Loucy (cell line): Measurements from ENCODE around the gene WDR7.

Experiments
- H2AFZ ChIP-seq: fragments of 200-600 bp; sonication (generic); 2 replicates; pipeline ENCODE4 v1.6.0; 2016; ENCODE audit warnings: antibody characterized with exemption, mild to moderate bottlenecking, low read length, moderate library complexity
- H3F3A ChIP-seq: fragments of 200-600 bp; 2 replicates; pipeline ENCODE4 v1.6.0; 2016; ENCODE audit warnings: antibody characterized with exemption, low read depth, mild to moderate bottlenecking
- H3K27me3 ChIP-seq: fragments of 200-600 bp; sonication (generic); 2 replicates; pipeline ENCODE4 v1.6.1; 2014; ENCODE audit warnings: low read length, mild to moderate bottlenecking; ENCODE audit not compliant: insufficient read depth, poor library complexity, severe bottlenecking
- H3K36me3 ChIP-seq: fragments of 200-600 bp; sonication (generic); 2 replicates; pipeline ENCODE4 v1.6.1; 2016; ENCODE audit warnings: low read length; ENCODE audit not compliant: insufficient read depth
- H3K4me1 ChIP-seq: fragments of 200-600 bp; sonication (generic); 2 replicates; pipeline ENCODE4 v1.5.1; 2014; ENCODE audit warnings: low read length, mild to moderate bottlenecking; ENCODE audit not compliant: insufficient read depth, poor library complexity, severe bottlenecking
- H3K4me2 ChIP-seq: fragments of 200-600 bp; sonication (generic); 2 replicates; pipeline ENCODE4 v1.6.0; 2014; ENCODE audit warnings: antibody characterized with exemption, low read length, low read depth, mild to moderate bottlenecking; ENCODE audit not compliant: poor library complexity, severe bottlenecking
- H3K4me3 ChIP-seq: fragments of 200-600 bp; sonication (generic); 2 replicates; pipeline ENCODE4 v1.5.1; 2014; ENCODE audit warnings: low read length, mild to moderate bottlenecking, mixed read lengths; ENCODE audit not compliant: poor library complexity, severe bottlenecking
- H3K79me2 ChIP-seq: fragments of 200-600 bp; sonication (generic); 2 replicates; pipeline ENCODE4 v1.6.1; 2014; ENCODE audit warnings: low read length; ENCODE audit not compliant: insufficient read depth
- H3K9ac ChIP-seq: fragments of 200-600 bp; sonication (generic); 2 replicates; pipeline ENCODE4 v1.6.0; 2014; ENCODE audit warnings: mild to moderate bottlenecking, low read depth, low read length, moderate library complexity; ENCODE audit not compliant: poor library complexity, severe bottlenecking
- H3K9me2 ChIP-seq: fragments of 200-600 bp; sonication (generic); replicated peaks from 2 replicates; pipeline ENCODE4 v1.6.1; 2016; ENCODE audit warnings: low read depth, low read length, mixed read lengths
- H3K9me3 ChIP-seq: fragments of 200-600 bp; sonication (generic); 2 replicates; pipeline ENCODE4 v1.6.1; 2014; ENCODE audit warnings: mild to moderate bottlenecking, antibody characterized with exemption, low read length, low read depth; ENCODE audit not compliant: insufficient read depth
- H4K20me1 ChIP-seq: fragments of 200-600 bp; sonication (generic); 2 replicates; pipeline ENCODE4 v1.6.0; 2014; ENCODE audit warnings: antibody characterized with exemption, low read length, mild to moderate bottlenecking; ENCODE audit not compliant: insufficient read depth, poor library complexity, severe bottlenecking
- CTCF ChIP-seq: fragments of 200-600 bp; sonication (generic); conservative IDR thresholded peaks from 2 replicates; pipeline ENCODE4 v1.5.1; 2014; ENCODE audit warnings: mild to moderate bottlenecking, antibody characterized with exemption, low read length
- EZH2phosphoT487 ChIP-seq: fragments of 200-600 bp; IDR thresholded peaks from 2 replicates; pipeline ENCODE4 v1.6.1; 2018; ENCODE audit warnings: antibody characterized with exemption, mild to moderate bottlenecking, moderate library complexity, borderline replicate concordance

WDR7 gene

GRCh38 chr18:56825321-56825720, 174.2 kb downstream of the WDR7 start:
- no peaks in the 10 kb centered on the region for H3K27me3 ChIP-seq
- TF ChIP-seq EZH2phosphoT487, result no peak
- no peak for TF ChIP-seq CTCF
- H3K9me2 ChIP-seq, result no peaks in the 10 kb centered on the region
- H3K9ac ChIP-seq, result no peak overlapping the region
- no peaks in the 10 kb centered on the region for H3K9me3 ChIP-seq
- H3K4me1 ChIP-seq, result peaks cover 9% of the 10 kb centered on the region
- H4K20me1 ChIP-seq, result no peaks in the 10 kb centered on the region
- H3F3A ChIP-seq, result no peaks in the 10 kb centered on the region
- H3K4me2 ChIP-seq, result peak overlapping the region; percentile 3
- H3K4me3 ChIP-seq, result no peak overlapping the region
- H3K36me3 ChIP-seq, result no peaks in the 10 kb centered on the region
- H3K79me2 ChIP-seq, result no peaks in the 10 kb centered on the region
- no peak overlapping the region for H2AFZ ChIP-seq

- Histone ChIP-seq H3K9ac (no peak overlapping the region), H3K4me3 (no peak overlapping the region), H3F3A (no peaks in the 10 kb centered on the region), H2AFZ (no peak overlapping the region), H3K36me3 (no peaks in the 10 kb centered on the region), H3K79me2 (no peaks in the 10 kb centered on the region), H3K9me3 (no peaks in the 10 kb centered on the region), H4K20me1 (no peaks in the 10 kb centered on the region), H3K9me2 (no peaks in the 10 kb centered on the region), H3K27me3 (no peaks in the 10 kb centered on the region), H3K4me1 (peaks cover 9% of the 10 kb centered on the region), H3K4me2 (peak overlapping the region; percentile 3)
- TF ChIP-seq CTCF (no peak), EZH2phosphoT487 (no peak)
These were observed 174.7 kb downstream of the WDR7 start for GRCh38 chr18:56825878-56826277.

- Histone ChIP-seq H3F3A (no peaks in the 10 kb centered on the region), H3K79me2 (no peaks in the 10 kb centered on the region), H3K9me3 (no peaks in the 10 kb centered on the region), H3K4me3 (no peak overlapping the region), H3K4me2 (no peak overlapping the region), H3K9ac (no peak overlapping the region), H3K4me1 (no peaks in the 10 kb centered on the region), H3K27me3 (no peaks in the 10 kb centered on the region), H4K20me1 (no peaks in the 10 kb centered on the region), H3K9me2 (no peaks in the 10 kb centered on the region), H2AFZ (no peak overlapping the region), H3K36me3 (no peaks in the 10 kb centered on the region)
- no peak for TF ChIP-seq EZH2phosphoT487
- TF ChIP-seq CTCF, result no peak
These were observed 180.8 kb downstream of the WDR7 start for GRCh38 chr18:56831988-56832387.
